Heart right ventricle (tissue), 16 donors: Measurements from ENCODE around the gene THEM5. TPM values are rescaled to one million over a fixed set of nuclear protein-coding genes. Genes with fewer than 3 reads are reported as not detected.

ENCODE experiments used
- ATAC-seq, 8 donors: fragments of 200-7000 bp; cut with Tn5 transposase; one replicate each; pipeline ENCODE4 v1.9.1; 2020; ENCODE audit warnings: mild to moderate bottlenecking in 8 of 8, moderate library complexity in 8 of 8, moderate number of reproducible peaks in 1 of 8
- DNase-seq, 2 donors: peaks; one replicate each; pipeline ENCODE4 v3.0.0-alpha.2; 2020
- H3K27ac ChIP-seq, 10 donors: fragments of 200-600 bp; sonication (generic) in 2 of 10; one replicate each; pipeline versions ENCODE4 v1.5.0 to v1.8.0; 2020 to 2022; ENCODE audit warnings: mild to moderate bottlenecking in 3 of 10
- H3K27me3 ChIP-seq, 7 donors: fragments of 200-600 bp; one replicate each; pipeline ENCODE4 v1.8.0; 2021 to 2022; ENCODE audit warnings: mild to moderate bottlenecking in 2 of 7
- H3K36me3 ChIP-seq, 9 donors: fragments of 200-600 bp; sonication (generic) in 1 of 9; one replicate each; pipeline versions ENCODE4 v1.5.0 to v1.8.0; 2020 to 2022; ENCODE audit warnings: mild to moderate bottlenecking in 2 of 9
- H3K4me1 ChIP-seq, 9 donors: fragments of 200-600 bp; sonication (generic) in 1 of 9; one replicate each; pipeline versions ENCODE4 v1.5.0 to v1.8.0; 2020 to 2022; ENCODE audit warnings: mild to moderate bottlenecking in 4 of 9
- H3K4me3 ChIP-seq, 10 donors: fragments of 200-600 bp; sonication (generic) in 2 of 10; one replicate each; pipeline versions ENCODE4 v1.5.0 to v1.8.0; 2020 to 2022; ENCODE audit warnings: mild to moderate bottlenecking in 7 of 10, moderate library complexity in 2 of 10
- H3K9me3 ChIP-seq, 11 donors: fragments of 200-600 bp in 10 of 11; sonication (generic) in 2 of 11; one replicate each; pipeline versions ENCODE4 v1.5.0 to v1.8.0; 2013 to 2022; ENCODE audit warnings: mild to moderate bottlenecking in 2 of 11, control low read depth in 1 of 11, moderate library complexity in 1 of 11
- WGBS, 2 donors: extraction: QIAGEN DNeasy Blood & Tissue Kit; methylation state at CpG; one replicate each; pipeline ENCODE4 v1.1.7; 2013; ENCODE audit warnings: inconsistent platforms in 1 of 2; 5-methylcytosine and 5-hydroxymethylcytosine counted together
- intact Hi-C, 10 donors: fragments of 100-400 bp; cut with DNase I; formaldehyde crosslinking; loops; one replicate each; pipeline versions ENCODE4 v1.11.1 to v1.14.2; 2022
- polyA plus RNA-seq, 2 donors: library from polyadenylated mRNA; stranded (reverse); fragments of 200-250 nt; gene quantifications; one replicate each; pipeline ENCODE4 v1.2.3, GENCODE V29; 2013
- total RNA-seq, 10 donors: library from RNA; stranded (reverse); fragmentation: NEBNext Ultra II Directional in 3 of 10; extraction: Animal tissue kit (Norgen Biotek cat#: 25700) in 3 of 10; gene quantifications; one replicate each; pipeline versions ENCODE4 v1.2.1 to v1.2.4, GENCODE V29; 2021 to 2023
- TF ChIP-seq, protein P1 (sequence below), 9 donors: fragments of 200-600 bp; sonication (generic) in 2 of 9; IDR thresholded peaks; one replicate each; pipeline versions ENCODE4 v1.5.0 to v1.8.0; 2021 to 2022; ENCODE audit warnings: antibody characterized with exemption in 9 of 9, mild to moderate bottlenecking in 5 of 9, moderate library complexity in 1 of 9
- donor health status: Arrhythmogenic right ventricular cardiomyopathy.
- donor health status: ischemic (EF 13 %, LVEDD 7.1; RV severe dilation, severe dysfunction).
- donor health status: healthy with polysubstance abuse.
- donor health status: DM: no; HTN: yes; CAD: no.
- donor health status: DM: no; HTN: no; CAD: no.
- donor health status: ischemic (EF 25% LVEDD 6.9; RV normal size, moderate dysfunction).
- donor health status: ischemic (EF 25% LVEDD 5.7; RV mildly dilated, moderate dysfunction).
- donor health status: healthy.
- donor health status: DM: yes; HTN: yes; CAD: no.
- donor health status: Ischemic cardiomyopathy.
- donor health status: ischemic (EF 35%, LVEDD 5.7; RV mildly dilated, moderate dysfunction).
- donor health status: nonischemic (EF 11% LVEDD 7.7; RV severe dilation, severe dysfunction).
- donor health status: DM: yes; HTN: yes; CAD: no.
- donor health status: PGD.
- donor health status: ischemic (EF 29% LVEDD 5.4; RV normal size, mild dysfunction).
- donor health status: nonischemic (EF 23%, LVEDD 6.1; RV moderate dilation, normal function).

The THEM5 gene
- total and polyA plus RNA-seq, 12 donors, result 0.25 TPM; not detected in 11

DNA sequence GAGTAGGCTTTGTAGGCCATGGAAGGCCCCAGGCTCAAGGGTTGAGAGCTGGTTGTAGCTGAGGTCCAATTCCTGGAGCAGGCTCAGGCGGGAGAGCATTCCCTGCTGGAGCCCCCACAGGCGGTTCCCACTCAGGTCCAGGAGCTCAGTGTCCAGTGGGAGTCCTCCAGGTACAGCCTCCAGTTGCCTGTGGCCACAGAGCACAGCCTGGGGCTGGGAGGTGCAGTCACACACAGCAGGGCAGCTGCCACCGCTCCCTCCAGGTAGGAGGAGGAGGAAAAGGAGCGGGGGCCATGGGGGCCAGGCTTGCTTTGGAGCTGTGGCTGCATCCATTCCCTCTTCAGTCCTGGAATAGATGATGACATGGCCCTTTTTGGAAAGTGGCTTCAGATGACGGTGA lies 51.1 kb downstream of the THEM5 start:
- no peak for ATAC-seq
- H3K27me3 ChIP-seq, result peaks cover 0 to 33% (median 7%) of the 10 kb centered on the region in 7 donors
- H3K4me3 ChIP-seq, result no peak overlapping the region
- H3K36me3 ChIP-seq, result no peaks in the 10 kb centered on the region
- no peaks in the 10 kb centered on the region for H3K4me1 ChIP-seq
- 92 to 95% methylated on average over 5 of the region's 5 CpGs for WGBS, 2 donors
- intact Hi-C loops, result loop anchor here in 1 of 10 donors (10.0 kb wide), 1 partner anchor 48 kb away; no protein-coding TSS in a partner anchor
- no peaks in the 10 kb centered on the region for H3K9me3 ChIP-seq
- TF ChIP-seq, protein P1, sequence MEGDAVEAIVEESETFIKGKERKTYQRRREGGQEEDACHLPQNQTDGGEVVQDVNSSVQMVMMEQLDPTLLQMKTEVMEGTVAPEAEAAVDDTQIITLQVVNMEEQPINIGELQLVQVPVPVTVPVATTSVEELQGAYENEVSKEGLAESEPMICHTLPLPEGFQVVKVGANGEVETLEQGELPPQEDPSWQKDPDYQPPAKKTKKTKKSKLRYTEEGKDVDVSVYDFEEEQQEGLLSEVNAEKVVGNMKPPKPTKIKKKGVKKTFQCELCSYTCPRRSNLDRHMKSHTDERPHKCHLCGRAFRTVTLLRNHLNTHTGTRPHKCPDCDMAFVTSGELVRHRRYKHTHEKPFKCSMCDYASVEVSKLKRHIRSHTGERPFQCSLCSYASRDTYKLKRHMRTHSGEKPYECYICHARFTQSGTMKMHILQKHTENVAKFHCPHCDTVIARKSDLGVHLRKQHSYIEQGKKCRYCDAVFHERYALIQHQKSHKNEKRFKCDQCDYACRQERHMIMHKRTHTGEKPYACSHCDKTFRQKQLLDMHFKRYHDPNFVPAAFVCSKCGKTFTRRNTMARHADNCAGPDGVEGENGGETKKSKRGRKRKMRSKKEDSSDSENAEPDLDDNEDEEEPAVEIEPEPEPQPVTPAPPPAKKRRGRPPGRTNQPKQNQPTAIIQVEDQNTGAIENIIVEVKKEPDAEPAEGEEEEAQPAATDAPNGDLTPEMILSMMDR (IDR thresholded peaks at IDR 0.05), result no peak
- DNase-seq, result no peak
- H3K27ac ChIP-seq, result no peak overlapping the region

DNA sequence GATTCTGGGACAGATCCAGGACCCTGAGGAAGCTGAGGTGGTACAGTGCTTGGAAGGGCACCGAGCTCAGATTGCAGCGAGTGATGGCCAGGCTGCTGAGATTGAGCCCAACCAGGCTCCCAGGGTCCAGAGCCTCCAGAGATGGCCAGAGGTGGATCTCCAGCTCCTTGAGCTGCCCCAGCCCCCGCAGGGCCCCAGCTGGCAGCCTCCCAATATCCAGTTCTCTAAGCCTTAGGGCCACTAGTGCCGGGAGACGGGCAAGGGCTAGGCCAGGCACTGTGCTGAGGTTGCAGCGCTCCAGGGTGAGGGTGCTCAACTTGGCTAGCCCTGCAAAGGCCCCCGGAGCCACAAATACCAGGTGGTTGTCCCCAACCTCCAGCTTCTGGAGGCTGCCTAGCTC lies 51.7 kb downstream of the THEM5 start:
- H3K9me3 ChIP-seq, result no peaks in the 10 kb centered on the region
- DNase-seq (no peak), ATAC-seq (no peak)
- H3K27ac ChIP-seq, result no peak overlapping the region
- WGBS, 2 donors, result 89% methylated on average over 7 of the region's 7 CpGs
- no peaks in the 10 kb centered on the region for H3K36me3 ChIP-seq
- peaks cover 0 to 33% (median 7%) of the 10 kb centered on the region in 7 donors for H3K27me3 ChIP-seq
- no peaks in the 10 kb centered on the region for H3K4me1 ChIP-seq
- intact Hi-C loops, result loop anchor here in 1 of 10 donors (10.0 kb wide), 1 partner anchor 47 kb away; no protein-coding TSS in a partner anchor
- TF ChIP-seq, protein P1 (IDR thresholded peaks at IDR 0.05), result no peak
- H3K4me3 ChIP-seq, result no peak overlapping the region

DNA sequence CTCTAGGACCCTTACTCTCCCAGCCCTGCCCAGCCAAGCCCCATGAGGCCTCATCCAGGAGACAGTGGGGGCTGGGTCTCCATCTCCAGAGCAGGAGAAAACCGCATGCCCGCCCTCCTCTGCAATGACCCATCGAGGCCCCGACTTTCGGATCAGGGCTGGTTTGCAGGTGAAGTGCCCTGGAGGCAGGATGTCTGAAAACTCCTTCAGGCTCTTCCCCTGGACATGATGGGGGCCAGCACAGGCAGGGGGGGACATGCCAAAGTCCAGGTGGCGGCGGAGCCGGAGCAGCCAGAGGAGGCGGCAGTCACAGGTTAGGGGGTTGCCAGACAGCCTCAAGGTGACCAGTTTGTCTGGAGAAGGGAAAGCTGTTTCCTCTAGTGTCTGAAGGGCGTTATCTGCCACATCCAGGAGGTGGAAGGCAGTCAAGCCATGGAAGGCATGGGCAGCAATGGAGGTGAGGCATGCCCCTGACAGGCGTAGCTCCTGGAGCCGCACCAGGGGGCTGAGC lies 52.1 kb downstream of the THEM5 start:
- H3K9me3 ChIP-seq, result no peaks in the 10 kb centered on the region
- H3K36me3 ChIP-seq, result no peaks in the 10 kb centered on the region
- no peak overlapping the region for H3K4me3 ChIP-seq
- ATAC-seq, result no peak
- no peaks in the 10 kb centered on the region for H3K4me1 ChIP-seq
- no peak for DNase-seq
- TF ChIP-seq, protein P1 (IDR thresholded peaks at IDR 0.05), result no peak
- no peak overlapping the region for H3K27ac ChIP-seq
- intact Hi-C loops, result loop anchor here in 1 of 10 donors (10.0 kb wide), 1 partner anchor 47 kb away; no protein-coding TSS in a partner anchor
- H3K27me3 ChIP-seq, result peaks cover 0 to 33% (median 7%) of the 10 kb centered on the region in 7 donors
- 92% methylated on average over 12 of the region's 12 CpGs for WGBS, 2 donors

DNA sequence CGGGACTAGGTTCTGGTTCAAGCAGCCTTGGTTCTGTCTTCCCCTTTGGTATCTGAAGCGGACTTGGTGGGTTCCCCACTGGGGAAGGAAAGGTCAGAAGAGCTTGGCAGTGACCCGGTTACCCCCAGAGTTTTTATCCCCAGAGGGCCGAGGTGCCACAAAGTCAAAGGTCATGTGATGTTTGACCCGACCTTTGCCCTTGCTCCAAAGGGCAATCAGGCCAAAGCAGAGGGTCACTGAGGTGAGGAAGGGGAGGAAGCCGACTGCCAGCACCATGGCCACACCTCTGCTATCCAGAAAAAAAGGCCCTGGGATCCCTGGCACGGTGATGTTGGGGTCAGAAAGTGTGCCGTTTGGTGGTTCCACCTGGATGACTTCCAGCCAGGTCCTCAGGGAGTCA lies 52.7 kb downstream of the THEM5 start:
- DNase-seq (no peak), ATAC-seq (no peak)
- Histone ChIP-seq H3K36me3 (no peaks in the 10 kb centered on the region), H3K27ac (no peak overlapping the region), H3K27me3 (peaks cover 0 to 33% (median 7%) of the 10 kb centered on the region in 7 donors), H3K4me3 (no peak overlapping the region), H3K4me1 (no peaks in the 10 kb centered on the region), H3K9me3 (no peaks in the 10 kb centered on the region)
- TF ChIP-seq, protein P1 (IDR thresholded peaks at IDR 0.05), result no peak
- 65 to 68% methylated on average over 8 of the region's 8 CpGs for WGBS, 2 donors
- intact Hi-C loops, result loop anchor here in 1 of 10 donors (10.0 kb wide), 1 partner anchor 46 kb away; no protein-coding TSS in a partner anchor
